ENCODE measurements around the gene CAPN15. TPM values are rescaled to one million over a fixed set of nuclear protein-coding genes. Genes with fewer than 3 reads are reported as not detected.
A peak's percentile ranks its signal among the peaks of the same experiment; 100 is the strongest.
"Not testable (repeated sequence)": the region's sequence is repeated elsewhere in the genome, so short reads cannot be mapped to it uniquely, and the experiment has no call there.

Gene CAPN15
- total RNA-seq (2014; rRNA removed; shearing (Covaris generic)) = 80.6 and 87.5 TPM in 2 replicates

- H3K27me3 ChIP-seq (ENCODE audit: control insufficient read depth, insufficient read depth, low read length) = no peaks in the 10 kb centered on the region
- DNase-seq = peak; percentile 97
- H3K36me3 ChIP-seq (replicated peaks; ENCODE audit: control insufficient read depth, insufficient read depth, low read length) = peaks cover 2% of the 10 kb centered on the region; the same call in 1 of the 2 replicates
- H3K4me3 ChIP-seq (ENCODE audit: insufficient read depth, low read depth, low read length) = peak within 1 kb of the TSS; percentile 84
Measured at GRCh38 chr16:527015-527903, at the start of gene CAPN15. Gene CAPN15, plus strand, starts transcription at chr16:527712. Its CDS starts 19,127 bp downstream, at chr16:546839.

DNA sequence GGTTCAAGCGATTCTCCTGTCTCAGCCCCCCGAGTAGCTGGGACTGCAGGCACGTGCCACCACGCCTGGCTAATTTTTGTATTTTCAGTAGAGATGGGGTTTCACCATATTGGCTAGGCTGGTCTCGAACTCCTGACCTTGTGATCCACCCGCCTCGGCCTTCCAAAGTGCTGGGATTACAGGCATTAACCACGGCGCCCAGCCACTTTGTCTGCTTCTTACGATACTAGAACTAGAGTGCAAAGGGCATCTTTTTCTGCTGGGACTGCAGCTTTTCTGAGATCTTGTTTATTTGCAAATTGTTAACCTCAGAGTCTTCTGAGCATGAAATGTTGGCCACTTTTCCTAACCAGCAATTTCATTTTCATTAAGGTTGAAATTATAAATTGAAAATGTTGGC lies 49.2 kb upstream of the CAPN15 start:
- H3K36me3 ChIP-seq (replicated peaks; ENCODE audit: control insufficient read depth, insufficient read depth, low read length); H3K27me3 ChIP-seq (ENCODE audit: control insufficient read depth, insufficient read depth, low read length); H3K4me3 ChIP-seq (ENCODE audit: insufficient read depth, low read depth, low read length); DNase-seq: not testable (repeated sequence)

DNA sequence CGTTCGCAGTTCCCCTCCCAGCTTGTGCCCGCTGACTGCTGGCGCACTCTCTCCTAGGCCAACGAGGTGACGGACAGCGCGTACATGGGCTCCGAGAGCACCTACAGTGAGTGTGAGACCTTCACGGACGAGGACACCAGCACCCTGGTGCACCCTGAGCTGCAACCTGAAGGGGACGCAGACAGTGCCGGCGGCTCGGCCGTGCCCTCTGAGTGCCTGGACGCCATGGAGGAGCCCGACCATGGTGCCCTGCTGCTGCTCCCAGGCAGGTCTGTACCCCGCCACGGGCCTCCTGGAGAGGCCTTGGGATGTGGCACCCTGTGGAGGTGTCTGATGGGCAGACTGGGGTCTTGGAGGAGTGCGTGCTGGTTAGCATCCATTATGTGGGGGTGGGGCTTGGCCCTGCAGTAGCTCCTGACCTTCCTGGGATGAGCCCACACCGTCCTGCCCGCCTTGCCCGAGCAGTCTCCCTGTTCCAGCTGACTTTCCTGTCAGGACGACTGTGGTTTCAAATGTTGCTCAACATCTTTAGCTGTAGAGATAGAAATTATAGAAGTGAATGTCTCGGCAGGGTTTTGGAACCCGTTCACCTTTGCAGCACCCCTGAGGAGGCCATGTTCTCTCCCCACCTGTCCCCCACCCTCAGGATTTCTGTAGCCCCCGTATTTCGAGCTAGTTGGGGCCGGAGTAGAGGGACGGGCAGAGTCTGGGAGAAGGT lies 44.9 kb upstream of the CAPN15 start:
- no peak overlapping the region for H3K4me3 ChIP-seq (ENCODE audit: insufficient read depth, low read depth, low read length)
- DNase-seq = peak; percentile 55
- no peaks in the 10 kb centered on the region for H3K36me3 ChIP-seq (replicated peaks; ENCODE audit: control insufficient read depth, insufficient read depth, low read length)
- H3K27me3 ChIP-seq (ENCODE audit: control insufficient read depth, insufficient read depth, low read length) = no peaks in the 10 kb centered on the region

- H3K36me3 ChIP-seq (replicated peaks; ENCODE audit: control insufficient read depth, insufficient read depth, low read length) = no peaks in the 10 kb centered on the region; the same call in 1 of the 2 replicates
- no peaks in the 10 kb centered on the region for H3K27me3 ChIP-seq (ENCODE audit: control insufficient read depth, insufficient read depth, low read length)
- peak; percentile 84 for DNase-seq
- no peak overlapping the region for H3K4me3 ChIP-seq (ENCODE audit: insufficient read depth, low read depth, low read length)
Measured at GRCh38 chr16:483341-484075, 44.0 kb upstream of the CAPN15 start.

DNA sequence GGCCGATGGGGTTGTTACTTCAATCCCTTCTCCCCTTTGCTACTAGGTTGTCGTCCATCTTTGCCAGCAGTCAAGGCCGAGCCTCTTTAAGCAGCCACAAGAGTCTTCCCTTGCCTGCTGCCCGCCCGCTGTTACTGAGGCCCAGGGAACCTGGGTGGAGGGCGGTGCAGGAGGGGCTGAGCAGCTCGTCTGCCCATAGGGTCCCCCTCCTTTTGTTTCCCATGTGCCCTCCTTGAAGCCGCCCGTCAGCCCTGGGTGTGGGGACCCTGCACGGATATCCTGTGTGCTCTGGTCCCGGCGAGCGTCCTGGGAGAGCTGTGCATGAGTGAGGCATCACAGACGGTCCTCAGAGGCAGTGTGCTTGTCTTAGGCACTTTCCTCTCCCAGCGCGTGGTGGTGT lies 37.9 kb upstream of the CAPN15 start:
- H3K36me3 ChIP-seq (replicated peaks; ENCODE audit: control insufficient read depth, insufficient read depth, low read length) = peaks cover 1% of the 10 kb centered on the region
- DNase-seq = peak; percentile 34
- no peak overlapping the region for H3K4me3 ChIP-seq (ENCODE audit: insufficient read depth, low read depth, low read length)

DNA sequence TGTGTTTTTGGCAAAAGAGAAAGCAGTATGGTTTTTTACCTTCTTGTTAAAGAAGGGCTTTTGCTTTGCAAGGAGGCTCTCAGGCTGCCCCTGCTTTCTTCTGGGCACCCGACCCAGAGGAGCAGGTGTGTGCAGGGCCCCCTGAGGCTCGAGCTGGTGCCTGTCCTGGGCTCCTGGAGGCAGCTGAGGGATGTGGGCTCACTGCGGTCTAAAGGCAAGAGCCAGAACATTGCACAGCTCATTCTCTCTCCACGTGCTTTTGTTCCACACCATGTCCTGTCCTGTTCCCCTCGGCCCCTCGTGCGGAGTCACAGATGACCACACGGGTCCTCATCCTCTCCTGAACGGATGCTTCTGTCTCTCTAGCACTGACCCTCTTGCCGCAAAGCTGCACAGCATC lies 36.7 kb upstream of the CAPN15 start:
- Histone ChIP-seq H3K27me3 (ENCODE audit: control insufficient read depth, insufficient read depth, low read length) (no peaks in the 10 kb centered on the region), H3K4me3 (ENCODE audit: insufficient read depth, low read depth, low read length) (no peak overlapping the region), H3K36me3 (replicated peaks; ENCODE audit: control insufficient read depth, insufficient read depth, low read length) (peaks cover 1% of the 10 kb centered on the region)
- no peak for DNase-seq

More for the DNA sequence above, 37.9 kb upstream of the CAPN15 start:
- H3K27me3 ChIP-seq (ENCODE audit: control insufficient read depth, insufficient read depth, low read length) = no peaks in the 10 kb centered on the region

DNA sequence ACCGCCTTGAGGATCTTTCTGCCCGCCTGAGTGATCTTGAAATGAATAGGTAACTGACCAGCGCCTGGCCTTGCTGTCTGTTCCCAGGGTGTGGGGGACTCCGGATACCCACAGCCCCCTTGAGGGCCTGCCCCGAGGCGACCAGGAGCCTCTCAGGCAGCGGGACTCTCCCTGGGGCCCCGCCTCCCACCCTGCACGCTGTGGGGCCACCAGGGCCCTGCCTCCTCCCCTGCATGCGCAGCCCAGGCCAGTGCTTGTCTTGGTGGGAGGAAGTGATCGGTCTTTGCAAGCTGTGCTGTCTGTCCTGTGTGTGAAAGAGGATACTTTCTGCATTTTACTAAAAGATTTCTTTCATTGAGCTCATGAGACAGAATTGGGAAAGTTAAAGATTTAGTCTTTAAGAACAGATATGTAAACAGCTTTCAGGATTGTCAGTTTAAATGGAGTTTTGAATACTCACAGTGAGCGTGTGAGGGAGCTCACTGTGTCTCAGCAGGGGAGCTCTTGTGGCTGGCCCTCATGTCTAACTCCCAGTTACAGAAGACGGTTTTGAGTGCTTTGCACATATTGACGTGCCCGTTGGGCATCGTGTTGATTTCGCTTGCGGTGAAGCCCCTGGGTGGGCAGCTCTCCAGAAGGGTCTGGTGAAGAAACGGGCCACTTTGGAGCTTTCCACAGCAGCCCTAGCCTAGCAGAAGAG lies 36.1 kb upstream of the CAPN15 start:
- peak; percentile 73 for DNase-seq
- Histone ChIP-seq H3K36me3 (replicated peaks; ENCODE audit: control insufficient read depth, insufficient read depth, low read length) (peaks cover 1% of the 10 kb centered on the region), H3K27me3 (ENCODE audit: control insufficient read depth, insufficient read depth, low read length) (no peaks in the 10 kb centered on the region), H3K4me3 (ENCODE audit: insufficient read depth, low read depth, low read length) (no peak overlapping the region)

- H3K27me3 ChIP-seq (ENCODE audit: control insufficient read depth, insufficient read depth, low read length) = no peaks in the 10 kb centered on the region
- H3K4me3 ChIP-seq (ENCODE audit: insufficient read depth, low read depth, low read length) = no peak overlapping the region
- DNase-seq = peak; percentile 71
- peaks cover 1% of the 10 kb centered on the region for H3K36me3 ChIP-seq (replicated peaks; ENCODE audit: control insufficient read depth, insufficient read depth, low read length)
Measured at GRCh38 chr16:492211-492875, 35.2 kb upstream of the CAPN15 start.

DNA sequence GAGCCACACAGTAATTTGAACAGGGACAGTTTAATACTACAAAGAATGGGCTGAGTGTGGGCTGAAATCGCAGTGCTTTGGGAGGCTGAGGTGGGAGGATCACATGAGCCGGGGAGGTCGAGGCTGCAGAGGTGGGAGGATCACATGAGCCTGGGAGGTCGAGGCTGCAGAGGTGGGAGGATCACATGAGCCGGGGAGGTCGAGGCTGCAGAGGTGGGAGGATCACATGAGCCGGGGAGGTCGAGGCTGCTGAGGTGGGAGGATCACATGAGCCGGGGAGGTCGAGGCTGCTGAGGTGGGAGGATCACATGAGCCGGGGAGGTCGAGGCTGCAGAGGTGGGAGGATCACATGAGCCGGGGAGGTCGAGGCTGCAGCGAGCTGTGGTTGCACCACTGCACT lies 32.8 kb upstream of the CAPN15 start:
- H3K27me3 ChIP-seq (ENCODE audit: control insufficient read depth, insufficient read depth, low read length); H3K36me3 ChIP-seq (replicated peaks; ENCODE audit: control insufficient read depth, insufficient read depth, low read length); DNase-seq; H3K4me3 ChIP-seq (ENCODE audit: insufficient read depth, low read depth, low read length): not testable (repeated sequence)

DNA sequence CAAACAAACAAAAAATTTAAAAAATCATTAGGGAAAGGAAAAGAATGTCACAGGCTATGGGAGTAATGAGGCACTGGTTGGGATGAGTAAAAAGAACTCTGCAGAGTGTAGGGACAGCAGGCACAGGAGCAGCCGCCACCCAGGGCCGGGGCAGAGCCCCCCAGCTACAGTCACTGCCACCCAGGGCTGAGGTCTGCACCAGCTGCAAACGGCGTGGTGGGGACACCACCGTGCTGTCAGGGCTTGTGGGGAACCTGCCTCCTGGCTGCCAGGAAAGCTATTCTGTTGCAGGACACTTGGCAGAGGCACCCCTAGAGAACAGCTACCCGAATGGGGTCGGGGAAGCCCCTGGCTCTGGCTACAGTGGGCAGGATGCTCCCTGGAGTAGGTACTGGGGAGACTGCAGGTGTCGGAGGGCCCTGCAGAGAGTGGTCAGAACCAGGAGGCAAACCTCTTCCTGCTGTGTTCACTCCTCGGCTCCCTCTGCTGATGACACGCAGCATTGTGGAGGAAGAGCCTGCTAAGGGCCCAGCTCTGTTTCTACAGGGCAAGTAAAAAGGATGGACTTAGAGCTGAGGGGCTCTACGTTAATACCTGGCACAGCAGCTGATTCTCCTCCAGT lies 32.3 kb upstream of the CAPN15 start:
- Histone ChIP-seq H3K27me3 (ENCODE audit: control insufficient read depth, insufficient read depth, low read length) (no peaks in the 10 kb centered on the region), H3K36me3 (replicated peaks; ENCODE audit: control insufficient read depth, insufficient read depth, low read length) (no peaks in the 10 kb centered on the region; the same call in 1 of the 2 replicates), H3K4me3 (ENCODE audit: insufficient read depth, low read depth, low read length) (no peak overlapping the region)
- peak; percentile 93 for DNase-seq

- no peaks in the 10 kb centered on the region; the same call in 1 of the 2 replicates for H3K36me3 ChIP-seq (replicated peaks; ENCODE audit: control insufficient read depth, insufficient read depth, low read length)
- no peaks in the 10 kb centered on the region for H3K27me3 ChIP-seq (ENCODE audit: control insufficient read depth, insufficient read depth, low read length)
- no peak for DNase-seq
Measured at GRCh38 chr16:496097-496886, 31.2 kb upstream of the CAPN15 start.

DNA sequence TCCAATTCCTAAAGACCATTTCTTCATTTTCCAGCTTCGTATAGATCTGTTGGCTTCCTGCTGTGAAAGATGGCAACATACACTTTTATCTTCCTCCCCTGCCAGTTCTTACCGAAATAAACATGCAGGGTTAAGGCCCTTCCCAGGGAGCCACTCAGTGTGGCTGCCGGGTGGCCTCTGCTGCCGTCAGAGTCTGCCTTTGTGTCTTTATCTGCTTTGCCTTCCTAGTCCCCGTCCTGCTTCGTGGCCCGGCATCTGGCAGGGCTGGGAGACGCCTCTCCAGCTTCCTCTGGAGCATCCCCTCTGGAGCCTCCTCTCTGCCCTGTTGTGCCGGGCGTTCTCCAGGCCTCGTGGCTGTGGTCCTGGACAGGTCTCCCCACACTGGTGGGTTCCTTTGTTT lies 30.3 kb upstream of the CAPN15 start:
- no peaks in the 10 kb centered on the region for H3K27me3 ChIP-seq (ENCODE audit: control insufficient read depth, insufficient read depth, low read length)
- no peak overlapping the region for H3K4me3 ChIP-seq (ENCODE audit: insufficient read depth, low read depth, low read length)
- H3K36me3 ChIP-seq (replicated peaks; ENCODE audit: control insufficient read depth, insufficient read depth, low read length) = no peaks in the 10 kb centered on the region; the same call in 1 of the 2 replicates
- no peak for DNase-seq

More at GRCh38 chr16:496097-496886, 31.2 kb upstream of the CAPN15 start:
- no peak overlapping the region for H3K4me3 ChIP-seq (ENCODE audit: insufficient read depth, low read depth, low read length)

Data from H7 (cell line).